Calu3 (cell line): ENCODE measurements around the gene PDZK1IP1. TPM values are rescaled to one million over a fixed set of nuclear protein-coding genes. Genes with fewer than 3 reads are reported as not detected.

Source experiments
- BruUV-seq: library from RNA; stranded (reverse); fragments of 400-500 nt; replicated peaks from 2 replicates; lab custom pipeline; 2021; lab: Mats Ljungman, UMichigan
- CTCF ChIA-PET: fragments of 300-600 bp; sonication (Branson Sonifier 250); formaldehyde crosslinking; loops from one replicate; lab custom pipeline; 2022; ENCODE audit warnings: antibody characterized with exemption; lab: Charles Lee
- DNase-seq: peaks from one replicate; pipeline ENCODE4 v3.0.0; 2022
- H3K27ac Mint-ChIP-seq: one replicate; pipeline ENCODE4 v1.8.0; 2022; ENCODE audit warnings: mixed read lengths; ENCODE audit not compliant: unreplicated experiment
- H3K27me3 Mint-ChIP-seq: one replicate; pipeline ENCODE4 v1.8.0; 2022; ENCODE audit warnings: mixed read lengths; ENCODE audit not compliant: unreplicated experiment
- H3K36me3 Mint-ChIP-seq: one replicate; pipeline ENCODE4 v1.8.0; 2022; ENCODE audit warnings: mild to moderate bottlenecking, moderate library complexity, mixed read lengths; ENCODE audit not compliant: insufficient read depth, unreplicated experiment
- H3K4me1 Mint-ChIP-seq: one replicate; pipeline ENCODE4 v1.8.0; 2022; ENCODE audit warnings: mild to moderate bottlenecking, low read depth, mixed read lengths; ENCODE audit not compliant: unreplicated experiment
- H3K4me3 Mint-ChIP-seq: one replicate; pipeline ENCODE4 v1.8.0; 2022; ENCODE audit warnings: mild to moderate bottlenecking, low read depth, moderate library complexity, mixed read lengths; ENCODE audit not compliant: unreplicated experiment
- H3K9me3 Mint-ChIP-seq: one replicate; pipeline ENCODE4 v1.8.0; 2022; ENCODE audit warnings: low read depth, mixed read lengths; ENCODE audit not compliant: unreplicated experiment
- CTCF ChIP-seq: fragments of 200-600 bp; IDR thresholded peaks from one replicate; pipeline ENCODE4 v1.8.0; 2022; ENCODE audit warnings: antibody characterized with exemption; ENCODE audit not compliant: unreplicated experiment
- intact Hi-C: fragments of 100-400 bp; cut with micrococcal nuclease; formaldehyde crosslinking; loops from one replicate; pipeline ENCODE4 v1.10.0; 2022; ENCODE audit not compliant: unreplicated experiment
- total RNA-seq: library from RNA; stranded (reverse); gene quantifications from 2 replicates; pipeline ENCODE4 v1.2.3, GENCODE V29; 2022

PDZK1IP1 gene
- total RNA-seq, 1 experiment from 2014 or later = 327 TPM

GRCh38 chr1:47209725-47210325 is 20.0 kb upstream of the PDZK1IP1 start:
- CTCF ChIA-PET = interaction anchor here (1.0 to 2.8 kb wide), 3 partner anchors 17 to 53 kb away, joined by 3 to 7 read pairs (median 3); no protein-coding TSS in a partner anchor
- Mint-ChIP-seq H3K27me3 (peaks cover 21% of the 10 kb centered on the region), H3K27ac (no peak overlapping the region), H3K4me3 (no peak overlapping the region), H3K36me3 (no peaks in the 10 kb centered on the region), H3K4me1 (peaks cover 9% of the 10 kb centered on the region), H3K9me3 (no peaks in the 10 kb centered on the region)
- intact Hi-C loops = no loop called here
- TF ChIP-seq CTCF = no peak
- BruUV-seq = no TSS peak
- DNase-seq = no peak

DNA sequence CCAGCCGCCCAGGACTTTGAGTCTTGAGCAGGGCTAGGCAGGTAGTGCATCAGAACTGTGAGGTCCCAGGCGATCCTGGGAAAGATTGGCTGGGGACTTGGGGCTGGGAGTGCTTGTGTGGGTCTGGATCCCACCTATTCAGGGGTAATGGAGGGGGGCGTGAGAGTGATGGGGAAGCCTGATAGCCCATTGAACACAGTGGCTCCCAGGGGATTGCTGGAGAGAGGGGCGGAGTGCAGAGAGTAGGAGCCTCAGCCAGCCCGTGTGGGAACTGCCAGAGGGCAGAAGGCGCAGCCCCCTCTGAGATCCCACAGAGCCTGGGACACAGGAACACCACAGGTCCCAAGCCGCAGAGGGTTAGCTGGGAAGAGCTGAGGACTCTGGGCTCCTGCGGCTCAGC is 19.3 kb upstream of the PDZK1IP1 start:
- peaks cover 29% of the 10 kb centered on the region for H3K27me3 Mint-ChIP-seq

DNA sequence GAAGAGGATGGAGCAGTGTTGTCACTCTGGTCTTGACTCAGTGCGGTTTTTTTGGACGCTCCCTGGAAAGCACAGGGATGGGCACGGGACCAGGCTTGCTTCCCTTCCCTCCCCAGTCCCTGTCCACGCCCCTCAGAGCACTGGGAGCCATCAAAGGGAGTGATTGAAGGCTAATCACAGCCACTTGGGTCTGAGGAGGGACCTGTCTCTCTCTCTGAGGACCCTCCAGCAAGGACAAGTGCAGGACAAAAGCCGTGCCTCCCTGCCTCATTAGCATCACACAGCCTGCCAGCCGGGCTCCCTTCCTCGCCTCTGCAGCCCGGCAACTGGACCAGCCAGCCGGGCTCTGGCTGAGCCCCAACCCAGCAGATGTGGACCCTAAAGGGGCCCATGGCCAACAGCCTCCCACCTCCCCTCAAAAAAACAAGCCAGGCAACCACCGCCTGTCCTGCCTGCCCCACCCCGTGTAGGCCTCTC is 18.6 kb upstream of the PDZK1IP1 start:
- BruUV-seq = no TSS peak
- no peak for TF ChIP-seq CTCF
- Mint-ChIP-seq H3K36me3 (no peaks in the 10 kb centered on the region), H3K4me3 (no peak overlapping the region), H3K27me3 (peaks cover 35% of the 10 kb centered on the region), H3K27ac (no peak overlapping the region), H3K9me3 (no peaks in the 10 kb centered on the region), H3K4me1 (peaks cover 9% of the 10 kb centered on the region)
- CTCF ChIA-PET = no interaction called here
- intact Hi-C loops = no loop called here
- no peak for DNase-seq

More for the DNA sequence above, 19.3 kb upstream of the PDZK1IP1 start:
- no peaks in the 10 kb centered on the region for H3K9me3 Mint-ChIP-seq
- no peaks in the 10 kb centered on the region for H3K36me3 Mint-ChIP-seq
- intact Hi-C loops = no loop called here
- no peak overlapping the region for H3K27ac Mint-ChIP-seq
- no peak overlapping the region for H3K4me3 Mint-ChIP-seq
- no peak for TF ChIP-seq CTCF
- BruUV-seq = no TSS peak
- no peak for DNase-seq
- H3K4me1 Mint-ChIP-seq = peaks cover 9% of the 10 kb centered on the region
- CTCF ChIA-PET = no interaction called here

- CTCF ChIA-PET = no interaction called here
- H3K27ac Mint-ChIP-seq = no peak overlapping the region
- intact Hi-C loops = no loop called here
- H3K27me3 Mint-ChIP-seq = peaks cover 39% of the 10 kb centered on the region
- no TSS peak for BruUV-seq
- H3K36me3 Mint-ChIP-seq = no peaks in the 10 kb centered on the region
- H3K9me3 Mint-ChIP-seq = no peaks in the 10 kb centered on the region
- no peak for TF ChIP-seq CTCF
- DNase-seq = no peak
- H3K4me1 Mint-ChIP-seq = peaks cover 9% of the 10 kb centered on the region
- no peak overlapping the region for H3K4me3 Mint-ChIP-seq
Measured at GRCh38 chr1:47207803-47208373, 18.1 kb upstream of the PDZK1IP1 start.
